Raji (cell line): ENCODE data around the gene LDB1.
A peak's percentile ranks its signal among the peaks of the same experiment; 100 is the strongest.

Experiments used
- POLR2A ChIP-seq: IDR thresholded peaks from 2 replicates; pipeline ENCODE4 v1.6.1; 2011; ENCODE audit warnings: low read depth, low read length, control low read depth; ENCODE audit not compliant: insufficient read depth

The LDB1 gene

GRCh38 chr10:102120142-102120990 is at the start of gene LDB1:
LDB1 (minus strand) TSS chr10:102120368; CDS start chr10:102120110, 258 bp downstream.
- peak; percentile 78 for TF ChIP-seq POLR2A

GRCh38 chr10:102167861-102168260 is 47.7 kb upstream of the LDB1 start:
- no peak for TF ChIP-seq POLR2A

- TF ChIP-seq POLR2A, result no peak
Measured at GRCh38 chr10:102163342-102163989, 43.3 kb upstream of the LDB1 start.

- TF ChIP-seq POLR2A, result no peak
Measured at GRCh38 chr10:102159831-102160230, 39.7 kb upstream of the LDB1 start.

GRCh38 chr10:102159051-102159597 is 39.0 kb upstream of the LDB1 start:
- no peak for TF ChIP-seq POLR2A

- TF ChIP-seq POLR2A, result no peak
Measured at GRCh38 chr10:102157224-102157623, 37.1 kb upstream of the LDB1 start.

GRCh38 chr10:102154466-102155116 is 34.4 kb upstream of the LDB1 start:
- TF ChIP-seq POLR2A, result no peak

- no peak for TF ChIP-seq POLR2A
Measured at GRCh38 chr10:102153093-102153620, 33.0 kb upstream of the LDB1 start.

- TF ChIP-seq POLR2A, result no peak
Measured at GRCh38 chr10:102152545-102152890, 32.4 kb upstream of the LDB1 start.

GRCh38 chr10:102151774-102152544 is 31.8 kb upstream of the LDB1 start, which contains the start of gene NOLC1:
NOLC1 (plus strand) TSS chr10:102152389; CDS start chr10:102152411, 22 bp downstream.
- TF ChIP-seq POLR2A, result peak; percentile 99

- no peak for TF ChIP-seq POLR2A
Measured at GRCh38 chr10:102150970-102151773, 31.0 kb upstream of the LDB1 start.

GRCh38 chr10:102148275-102148674 is 28.1 kb upstream of the LDB1 start:
- no peak for TF ChIP-seq POLR2A

- no peak for TF ChIP-seq POLR2A
Measured at GRCh38 chr10:102147561-102147960, 27.4 kb upstream of the LDB1 start.

GRCh38 chr10:102146971-102147428 is 26.8 kb upstream of the LDB1 start:
- TF ChIP-seq POLR2A, result no peak

- TF ChIP-seq POLR2A, result no peak
Measured at GRCh38 chr10:102141583-102142107, 21.5 kb upstream of the LDB1 start.
